NCI-H1436 (cell line): ENCODE data around the gene NEK8.
A peak's percentile ranks its signal among the peaks of the same experiment; 100 is the strongest.
"Not testable (repeated sequence)": the region's sequence is repeated elsewhere in the genome, so short reads cannot be mapped to it uniquely, and the experiment has no call there.

ENCODE experiments used
- DNase-seq: peaks from one replicate; lab custom pipeline; 2025; lab: John Stamatoyannopoulos, UW

Gene NEK8

GRCh38 chr17:28725660-28726225 lies 2.8 kb upstream of the NEK8 start:
- peak; percentile 77 for DNase-seq

GRCh38 chr17:28726226-28726626 lies 2.4 kb upstream of the NEK8 start, which contains the start of gene TLCD1:
Gene TLCD1, minus strand, starts transcription at chr17:28726233. Its CDS starts 136 bp downstream, at chr17:28726097.
- peak; percentile 63 for DNase-seq

GRCh38 chr17:28726627-28727491 lies 1.7 kb upstream of the NEK8 start:
- DNase-seq: peak; percentile 98

GRCh38 chr17:28729950-28730330 lies 1.4 kb downstream of the NEK8 start:
- no peak for DNase-seq

GRCh38 chr17:28733346-28733745 lies 4.8 kb downstream of the NEK8 start:
- no peak for DNase-seq

- no peak for DNase-seq
These were observed 6.2 kb downstream of the NEK8 start for GRCh38 chr17:28734712-28735241.

GRCh38 chr17:28735242-28735722 lies 6.7 kb downstream of the NEK8 start:
- DNase-seq: no peak

- DNase-seq: not testable (repeated sequence)
These were observed 7.6 kb downstream of the NEK8 start for GRCh38 chr17:28735913-28736769.

GRCh38 chr17:28737316-28737715 lies 8.7 kb downstream of the NEK8 start:
- DNase-seq: no peak

GRCh38 chr17:28737770-28738679 lies 9.4 kb downstream of the NEK8 start:
- no peak for DNase-seq

GRCh38 chr17:28738680-28739384 lies 10.2 kb downstream of the NEK8 start:
- DNase-seq: no peak

- DNase-seq: no peak
These were observed 12.1 kb downstream of the NEK8 start for GRCh38 chr17:28740406-28741357.

- DNase-seq: no peak
These were observed 13.1 kb downstream of the NEK8 start for GRCh38 chr17:28741358-28742349.

- peak; percentile 92 for DNase-seq
These were observed 14.9 kb downstream of the NEK8 start, which contains the start of gene TRAF4 for GRCh38 chr17:28743243-28744103. Gene TRAF4, plus strand, starts transcription at chr17:28744011. Its CDS starts 102 bp downstream, at chr17:28744113.

GRCh38 chr17:28744104-28744971 lies 15.8 kb downstream of the NEK8 start:
- DNase-seq: peak; percentile 59
